ENCODE measurements around the gene P3R3URF. TPM values are rescaled to one million over a fixed set of nuclear protein-coding genes. Genes with fewer than 3 reads are reported as not detected.

The P3R3URF gene
- total RNA-seq, 1 donor from 2014 or later = not detected

GRCh38 chr1:46132529-46133180, 43.6 kb downstream of the P3R3URF start, which contains the start of gene PIK3R3:
Gene PIK3R3 (minus strand): TSS chr1:46132629. CDS start chr1:46131952, 677 bp downstream.
- DNase-seq (ENCODE audit: low spot score) = peak; percentile 99

- DNase-seq (ENCODE audit: low spot score) = peak; percentile 45
These were observed 44.4 kb downstream of the P3R3URF start for GRCh38 chr1:46131712-46132528.

- peak; percentile 33 for DNase-seq (ENCODE audit: low spot score)
These were observed 45.2 kb downstream of the P3R3URF start for GRCh38 chr1:46131093-46131492.

- DNase-seq (ENCODE audit: low spot score) = peak; percentile 11
These were observed 45.7 kb downstream of the P3R3URF start for GRCh38 chr1:46130606-46131005.

- DNase-seq (ENCODE audit: low spot score) = no peak
These were observed 46.2 kb downstream of the P3R3URF start for GRCh38 chr1:46130121-46130520.

GRCh38 chr1:46128344-46128743, 47.9 kb downstream of the P3R3URF start:
- DNase-seq (ENCODE audit: low spot score) = no peak

Other genes with a start within 250 kb of the P3R3URF start
- gene PIK3R3, start 43.9 kb downstream of the P3R3URF start, total RNA-seq (ENCODE audit: insufficient read depth, low replicate concordance) = 6.7 TPM
- not detected for gene TSPAN1, start 1.4 kb downstream of the P3R3URF start, total RNA-seq (ENCODE audit: insufficient read depth, low replicate concordance)
- gene POMGNT1, start 21.9 kb upstream of the P3R3URF start, total RNA-seq (ENCODE audit: insufficient read depth, low replicate concordance) = 31.5 TPM
- gene LURAP1, start 26.8 kb upstream of the P3R3URF start, total RNA-seq (ENCODE audit: insufficient read depth, low replicate concordance) = 4.3 TPM
- gene RAD54L, start 71.3 kb upstream of the P3R3URF start, total RNA-seq (ENCODE audit: insufficient read depth, low replicate concordance) = not detected
- gene LRRC41, start 127.1 kb upstream of the P3R3URF start, total RNA-seq (ENCODE audit: insufficient read depth, low replicate concordance) = 47.7 TPM
- 218 TPM for gene UQCRH, start 127.2 kb upstream of the P3R3URF start, total RNA-seq (ENCODE audit: insufficient read depth, low replicate concordance)
- 40.0 TPM for gene NSUN4, start 164.3 kb upstream of the P3R3URF start, total RNA-seq (ENCODE audit: insufficient read depth, low replicate concordance)
- 0.72 TPM for gene FAAH, start 217.8 kb upstream of the P3R3URF start, total RNA-seq (ENCODE audit: insufficient read depth, low replicate concordance)